ENCODE results near the gene SLC27A3.
A peak's percentile ranks its signal among the peaks of the same experiment; 100 is the strongest.

DNA sequence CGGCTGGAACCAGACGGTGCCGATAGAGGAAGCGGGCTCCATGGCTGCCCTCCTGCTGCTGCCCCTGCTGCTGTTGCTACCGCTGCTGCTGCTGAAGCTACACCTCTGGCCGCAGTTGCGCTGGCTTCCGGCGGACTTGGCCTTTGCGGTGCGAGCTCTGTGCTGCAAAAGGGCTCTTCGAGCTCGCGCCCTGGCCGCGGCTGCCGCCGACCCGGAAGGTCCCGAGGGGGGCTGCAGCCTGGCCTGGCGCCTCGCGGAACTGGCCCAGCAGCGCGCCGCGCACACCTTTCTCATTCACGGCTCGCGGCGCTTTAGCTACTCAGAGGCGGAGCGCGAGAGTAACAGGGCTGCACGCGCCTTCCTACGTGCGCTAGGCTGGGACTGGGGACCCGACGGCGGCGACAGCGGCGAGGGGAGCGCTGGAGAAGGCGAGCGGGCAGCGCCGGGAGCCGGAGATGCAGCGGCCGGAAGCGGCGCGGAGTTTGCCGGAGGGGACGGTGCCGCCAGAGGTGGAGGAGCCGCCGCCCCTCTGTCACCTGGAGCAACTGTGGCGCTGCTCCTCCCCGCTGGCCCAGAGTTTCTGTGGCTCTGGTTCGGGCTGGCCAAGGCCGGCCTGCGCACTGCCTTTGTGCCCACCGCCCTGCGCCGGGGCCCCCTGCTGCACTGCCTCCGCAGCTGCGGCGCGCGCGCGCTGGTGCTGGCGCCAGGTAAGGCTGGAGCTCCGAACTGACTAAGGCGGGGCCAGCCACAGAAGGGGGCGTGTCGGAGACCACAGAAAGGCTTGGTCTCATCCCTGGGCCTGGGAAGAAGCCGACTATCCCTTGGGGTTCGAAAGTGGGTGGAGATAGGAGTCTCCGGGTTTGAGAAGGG lies 486 bp downstream of the SLC27A3 start:
- TF ChIP-seq CTCF (IDR thresholded peaks at IDR 0.05) (no peak), POLR2A (IDR thresholded peaks at IDR 0.05) (peak in 1 of 2 donors; percentile 39)

Measured in suprapubic skin (tissue), 3 donors.